MG63 (cell line): ENCODE results near the gene FAT1. TPM values are rescaled to one million over a fixed set of nuclear protein-coding genes. Genes with fewer than 3 reads are reported as not detected.

Experiments used
- DNase-seq: peaks from one replicate; pipeline ENCODE4 v3.0.0-alpha.2; 2020
- H3K27me3 ChIP-seq: fragments of 250-450 bp; sonication (Bioruptor Pico); 2 replicates; pipeline ENCODE4 v1.5.1; 2020; ENCODE audit warnings: mild to moderate bottlenecking, moderate library complexity
- H3K36me3 ChIP-seq: fragments of 250-450 bp; sonication (Bioruptor Pico); 2 replicates; pipeline ENCODE4 v1.5.1; 2020; ENCODE audit warnings: mild to moderate bottlenecking, moderate library complexity
- H3K4me3 ChIP-seq: fragments of 250-450 bp; sonication (Bioruptor Pico); 2 replicates; pipeline ENCODE4 v1.5.1; 2020; ENCODE audit warnings: mild to moderate bottlenecking, moderate library complexity
- H3K9me3 ChIP-seq: fragments of 250-450 bp; sonication (Bioruptor Pico); 2 replicates; pipeline ENCODE4 v1.5.1; 2020; ENCODE audit warnings: mild to moderate bottlenecking, moderate library complexity
- total RNA-seq: library from RNA; depleted of rRNA; stranded (reverse); fragments of >200 nt; shearing (Covaris generic); gene quantifications from 2 replicates; pipeline ENCODE4 v1.2.3, GENCODE V29; 2014; ENCODE audit warnings: low replicate concordance

The FAT1 gene
- total RNA-seq, 1 experiment from 2014 or later: 10.6 TPM

DNA sequence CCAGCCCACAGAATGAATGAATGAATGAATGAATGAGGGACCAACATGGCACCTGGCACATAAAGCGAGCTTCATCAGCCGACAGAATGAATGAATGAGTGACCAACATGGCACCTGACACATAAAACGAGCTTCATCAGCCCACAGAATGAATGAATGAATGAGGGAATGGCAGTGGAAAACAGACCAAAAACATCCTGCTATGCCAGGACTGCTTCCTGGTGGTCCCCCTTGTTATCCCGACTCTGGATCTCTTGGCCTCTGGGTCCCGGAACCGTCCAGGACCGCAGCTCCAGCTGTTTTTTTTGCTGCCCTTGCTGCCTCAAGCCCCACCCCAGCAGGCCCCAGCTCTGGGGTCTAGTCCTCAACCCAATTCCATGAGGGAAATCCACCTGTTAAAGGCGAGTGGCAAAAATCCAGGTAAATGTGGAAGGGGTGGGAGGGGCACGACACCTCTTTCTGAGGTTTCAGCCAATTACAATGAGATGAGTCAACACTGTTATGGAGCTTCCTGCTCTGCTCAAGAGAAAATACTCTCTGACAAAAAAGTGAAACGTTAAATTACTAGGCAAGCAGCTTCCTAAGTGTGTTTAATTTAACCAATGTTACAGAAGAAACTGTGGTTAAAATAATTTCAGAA, 96.3 kb downstream of the FAT1 start:
- Histone ChIP-seq H3K4me3 (no peak overlapping the region), H3K9me3 (no peaks in the 10 kb centered on the region), H3K27me3 (no peaks in the 10 kb centered on the region), H3K36me3 (no peaks in the 10 kb centered on the region; the same call in 1 of the 2 replicates)
- no peak for DNase-seq

- Histone ChIP-seq H3K4me3 (no peak overlapping the region), H3K9me3 (no peaks in the 10 kb centered on the region), H3K27me3 (no peaks in the 10 kb centered on the region), H3K36me3 (no peaks in the 10 kb centered on the region; the same call in 1 of the 2 replicates)
- no peak for DNase-seq
Measured at GRCh38 chr4:186624951-186625350, 98.7 kb downstream of the FAT1 start.

GRCh38 chr4:186623546-186623945, 100.1 kb downstream of the FAT1 start:
- Histone ChIP-seq H3K36me3 (no peaks in the 10 kb centered on the region; the same call in 1 of the 2 replicates), H3K9me3 (no peaks in the 10 kb centered on the region), H3K4me3 (no peak overlapping the region), H3K27me3 (no peaks in the 10 kb centered on the region)
- DNase-seq: no peak

- Histone ChIP-seq H3K27me3 (no peaks in the 10 kb centered on the region), H3K36me3 (no peaks in the 10 kb centered on the region; the same call in 1 of the 2 replicates), H3K4me3 (no peak overlapping the region), H3K9me3 (no peaks in the 10 kb centered on the region)
- no peak for DNase-seq
Measured at GRCh38 chr4:186622788-186623464, 100.7 kb downstream of the FAT1 start.

- DNase-seq: no peak
- Histone ChIP-seq H3K36me3 (no peaks in the 10 kb centered on the region; the same call in 1 of the 2 replicates), H3K9me3 (no peaks in the 10 kb centered on the region), H3K4me3 (no peak overlapping the region), H3K27me3 (no peaks in the 10 kb centered on the region)
Measured at GRCh38 chr4:186621959-186622553, 101.6 kb downstream of the FAT1 start.

DNA sequence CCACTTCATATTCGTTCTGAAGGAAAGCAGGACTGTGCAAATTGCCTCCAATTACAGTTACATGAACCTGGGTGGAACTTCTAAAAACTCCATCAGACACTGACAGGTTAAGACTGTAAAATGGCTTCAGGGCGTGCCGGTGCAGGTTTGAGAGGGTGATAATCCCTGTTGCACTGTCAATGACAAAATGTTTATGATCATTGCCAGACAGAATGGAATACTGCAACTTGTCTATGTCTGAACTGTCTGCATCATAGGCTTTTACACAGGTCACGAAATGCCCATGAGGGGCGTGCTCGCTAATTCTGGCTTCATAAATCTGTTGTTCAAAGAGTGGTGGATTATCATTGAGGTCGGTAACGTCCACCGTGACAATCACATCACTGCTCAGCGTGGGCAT, 104.6 kb downstream of the FAT1 start:
- H3K9me3 ChIP-seq: no peaks in the 10 kb centered on the region
- no peaks in the 10 kb centered on the region; the same call in 1 of the 2 replicates for H3K36me3 ChIP-seq
- no peak overlapping the region for H3K4me3 ChIP-seq
- DNase-seq: no peak
- H3K27me3 ChIP-seq: no peaks in the 10 kb centered on the region

- no peaks in the 10 kb centered on the region for H3K27me3 ChIP-seq
- DNase-seq: peak; percentile 15
- no peak overlapping the region for H3K4me3 ChIP-seq
- H3K9me3 ChIP-seq: no peaks in the 10 kb centered on the region
- no peaks in the 10 kb centered on the region; the same call in 1 of the 2 replicates for H3K36me3 ChIP-seq
Measured at GRCh38 chr4:186617921-186618320, 105.7 kb downstream of the FAT1 start.

- no peak for DNase-seq
- no peaks in the 10 kb centered on the region for H3K9me3 ChIP-seq
- H3K4me3 ChIP-seq: no peak overlapping the region
Measured at GRCh38 chr4:186607490-186607889, 116.2 kb downstream of the FAT1 start.

GRCh38 chr4:186606591-186606992, 117.1 kb downstream of the FAT1 start:
- Histone ChIP-seq H3K4me3 (no peak overlapping the region), H3K36me3 (peaks cover 2% of the 10 kb centered on the region), H3K27me3 (no peaks in the 10 kb centered on the region), H3K9me3 (no peaks in the 10 kb centered on the region)
- no peak for DNase-seq

More at GRCh38 chr4:186607490-186607889, 116.2 kb downstream of the FAT1 start:
- peaks cover 2% of the 10 kb centered on the region for H3K36me3 ChIP-seq
- H3K27me3 ChIP-seq: no peaks in the 10 kb centered on the region

DNA sequence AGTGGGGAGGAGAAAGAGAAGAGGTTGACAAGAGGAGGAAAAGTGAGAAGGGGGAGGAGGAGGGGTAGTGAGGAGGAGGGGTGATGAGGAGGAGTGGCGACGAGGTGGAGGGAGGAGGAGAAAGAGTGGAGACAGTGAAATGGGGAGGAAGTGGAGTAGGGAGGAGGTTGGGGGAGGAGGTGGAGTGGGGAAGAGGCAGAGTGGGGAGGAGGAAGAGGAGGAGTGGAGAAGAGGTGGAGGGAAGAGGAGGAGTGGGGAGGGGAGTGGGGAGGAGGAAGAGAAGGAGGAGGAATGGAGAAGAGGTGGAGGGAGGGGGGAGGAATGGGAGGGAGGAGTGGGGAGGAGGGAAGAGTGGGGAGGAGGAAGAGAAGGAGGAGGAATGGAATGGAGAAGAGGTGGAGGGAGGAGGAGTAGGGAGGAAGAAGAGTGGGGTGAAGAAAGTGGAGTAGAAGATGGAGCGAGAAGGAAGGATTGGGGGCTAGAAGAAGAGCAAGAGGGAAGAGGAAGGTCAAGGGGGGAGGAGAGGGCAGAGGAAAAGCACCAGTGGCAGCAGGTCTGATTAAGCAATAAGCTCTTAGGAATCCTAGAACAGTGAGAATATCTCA, 118.3 kb downstream of the FAT1 start:
- DNase-seq: no peak
- Histone ChIP-seq H3K9me3 (no peaks in the 10 kb centered on the region), H3K4me3 (no peak overlapping the region), H3K36me3 (no peaks in the 10 kb centered on the region; the same call in 1 of the 2 replicates), H3K27me3 (no peaks in the 10 kb centered on the region)

- no peaks in the 10 kb centered on the region for H3K36me3 ChIP-seq
- no peaks in the 10 kb centered on the region for H3K9me3 ChIP-seq
- no peak for DNase-seq
- H3K27me3 ChIP-seq: no peaks in the 10 kb centered on the region
- no peak overlapping the region for H3K4me3 ChIP-seq
Measured at GRCh38 chr4:186604124-186604807, 119.4 kb downstream of the FAT1 start.

DNA sequence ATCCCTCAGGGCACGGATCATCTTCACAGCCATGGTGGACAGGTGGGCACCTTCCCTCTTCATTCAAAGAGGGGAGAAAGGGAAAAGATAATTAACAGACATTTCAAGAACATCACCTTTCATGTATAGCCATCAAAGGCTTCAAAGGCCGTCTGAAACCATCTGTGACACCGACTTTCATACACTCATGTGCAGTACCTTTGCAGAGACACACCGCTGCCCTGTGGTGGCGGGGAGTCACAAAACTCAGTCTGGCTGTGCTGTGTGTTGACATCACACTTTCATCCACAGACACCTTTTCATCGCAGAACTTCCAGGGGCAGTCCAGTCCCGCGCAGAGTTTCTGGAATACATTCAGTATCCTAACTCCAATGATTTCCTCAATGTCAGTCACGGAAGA, 120.7 kb downstream of the FAT1 start:
- no peak for DNase-seq
- Histone ChIP-seq H3K36me3 (no peaks in the 10 kb centered on the region), H3K4me3 (no peak overlapping the region)

DNA sequence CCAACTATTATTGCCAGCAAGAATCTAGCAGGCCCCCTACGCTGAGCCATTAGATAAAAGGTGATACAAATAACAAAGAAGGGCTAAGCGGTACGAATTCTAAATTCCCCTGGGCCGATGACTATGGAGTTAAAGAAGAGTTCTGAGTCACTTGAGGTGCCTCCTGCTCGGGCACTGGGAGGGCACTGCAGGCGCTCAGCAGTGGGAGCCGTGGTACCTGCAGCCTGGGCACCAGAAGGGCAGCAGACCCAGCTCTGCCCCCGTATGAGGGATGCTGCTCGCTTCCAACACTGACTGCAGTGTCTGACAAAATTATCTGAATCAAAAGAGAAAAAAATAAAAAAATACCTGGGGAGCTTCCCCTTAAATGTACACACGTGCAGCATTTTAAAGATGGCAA, 124.2 kb downstream of the FAT1 start:
- Histone ChIP-seq H3K36me3 (no peaks in the 10 kb centered on the region), H3K4me3 (no peak overlapping the region), H3K27me3 (no peaks in the 10 kb centered on the region), H3K9me3 (no peaks in the 10 kb centered on the region)
- DNase-seq: no peak

More for the DNA sequence above, 120.7 kb downstream of the FAT1 start:
- no peaks in the 10 kb centered on the region for H3K27me3 ChIP-seq
- no peaks in the 10 kb centered on the region for H3K9me3 ChIP-seq

- no peak for DNase-seq
- Histone ChIP-seq H3K36me3 (no peaks in the 10 kb centered on the region), H3K4me3 (no peak overlapping the region), H3K27me3 (no peaks in the 10 kb centered on the region), H3K9me3 (no peaks in the 10 kb centered on the region)
Measured at GRCh38 chr4:186598686-186599085, 125.0 kb downstream of the FAT1 start.

- no peak overlapping the region for H3K4me3 ChIP-seq
- H3K27me3 ChIP-seq: no peaks in the 10 kb centered on the region
- H3K36me3 ChIP-seq: no peaks in the 10 kb centered on the region
- H3K9me3 ChIP-seq: no peaks in the 10 kb centered on the region
- no peak for DNase-seq
Measured at GRCh38 chr4:186596850-186597390, 126.7 kb downstream of the FAT1 start.

- no peaks in the 10 kb centered on the region for H3K36me3 ChIP-seq
- no peak overlapping the region for H3K4me3 ChIP-seq
- H3K27me3 ChIP-seq: no peaks in the 10 kb centered on the region
- DNase-seq: no peak
- H3K9me3 ChIP-seq: no peaks in the 10 kb centered on the region
Measured at GRCh38 chr4:186596346-186596745, 127.3 kb downstream of the FAT1 start.
